SK-N-SH (cell line): ENCODE results near the gene PXDN. TPM values are rescaled to one million over a fixed set of nuclear protein-coding genes. Genes with fewer than 3 reads are reported as not detected.

ENCODE experiments used
- CTCF ChIA-PET: fragments of 300-600, 350-600 bp; formaldehyde crosslinking; extraction: SDS; loops from one replicate; lab custom pipeline; 2021; lab: Yijun Ruan, JAX
- POLR2A ChIA-PET: fragments of 350-600 bp; sonication (Branson Sonifier 250); formaldehyde crosslinking; extraction: SDS; loops from one replicate; lab custom pipeline; 2020; ENCODE audit warnings: antibody characterized with exemption, inconsistent platforms; lab: Yijun Ruan, JAX
- DNase-seq: peaks from one replicate; pipeline ENCODE4 v3.0.0; 2012
- H2AFZ ChIP-seq: fragments of 200-600 bp; sonication (generic); 2 replicates; pipeline ENCODE4 v1.8.1; 2016; ENCODE audit warnings: antibody characterized with exemption, mild to moderate bottlenecking, low read depth
- H3F3A ChIP-seq: fragments of 200-600 bp; sonication (generic); replicated peaks from 2 replicates; pipeline ENCODE3; 2016; ENCODE audit warnings: antibody characterized with exemption, mild to moderate bottlenecking; ENCODE audit not compliant: insufficient read depth
- H3K27ac ChIP-seq, 2 experiments: fragments of 200-500 bp in 1 of 2; fragments of 200-600 bp in 1 of 2; sonication (Bioruptor generic) in 1 of 2; sonication (generic), shearing (Covaris generic) in 1 of 2; 2 replicates each; pipeline versions ENCODE4 v1.5.1 to v1.6.1; 2014 to 2016; ENCODE audit warnings: low read depth in 2 of 2, inconsistent platforms in 1 of 2, low read length in 1 of 2, mild to moderate bottlenecking in 1 of 2, mixed read lengths in 1 of 2
- H3K27me3 ChIP-seq: fragments of 200-600 bp; sonication (generic), shearing (Covaris generic); 2 replicates; pipeline ENCODE4 v1.6.1; 2016; ENCODE audit warnings: mixed run types; ENCODE audit not compliant: insufficient read depth
- H3K36me3 ChIP-seq, 2 experiments: fragments of 200-500 bp in 1 of 2; fragments of 200-600 bp in 1 of 2; sonication (Bioruptor generic) in 1 of 2; sonication (generic) in 1 of 2; replicated peaks in 1 of 2; 2 replicates each; pipeline versions ENCODE3 to v1.5.1; 2014 to 2016; ENCODE audit warnings: low read length in 1 of 2, mild to moderate bottlenecking in 1 of 2; ENCODE audit not compliant: insufficient read depth in 2 of 2, control insufficient read depth in 1 of 2
- H3K4me1 ChIP-seq, 2 experiments: fragments of 200-500 bp in 1 of 2; fragments of 200-600 bp in 1 of 2; sonication (Bioruptor generic) in 1 of 2; sonication (generic), shearing (Covaris generic) in 1 of 2; 2 replicates each; pipeline versions ENCODE4 v1.5.1 to v1.6.1; 2014 to 2016; ENCODE audit warnings: low read depth in 1 of 2, low read length in 1 of 2, mixed run types in 1 of 2; ENCODE audit not compliant: insufficient read depth in 2 of 2, control insufficient read depth in 1 of 2
- H3K4me2 ChIP-seq: fragments of 200-600 bp; sonication (generic), shearing (Covaris generic); 2 replicates; pipeline ENCODE4 v1.6.1; 2017; ENCODE audit warnings: mixed run types
- H3K4me3 ChIP-seq, 2 experiments: fragments of 200-500 bp in 1 of 2; fragments of 200-600 bp in 1 of 2; sonication (Bioruptor generic) in 1 of 2; sonication (generic), shearing (Covaris generic) in 1 of 2; 2 replicates each; pipeline versions ENCODE4 v1.5.1 to v1.8.1; 2014 to 2016; ENCODE audit warnings: low read depth in 2 of 2, inconsistent platforms in 1 of 2, low read length in 1 of 2, mild to moderate bottlenecking in 1 of 2, mixed read lengths in 1 of 2, moderate library complexity in 1 of 2
- H3K79me2 ChIP-seq: fragments of 200-600 bp; sonication (generic); 2 replicates; pipeline ENCODE4 v1.8.1; 2017; ENCODE audit warnings: mild to moderate bottlenecking; ENCODE audit not compliant: insufficient read depth
- H3K9ac ChIP-seq: fragments of 200-600 bp; sonication (generic); 2 replicates; pipeline ENCODE4 v1.6.1; 2017; ENCODE audit warnings: mixed run types
- H3K9me2 ChIP-seq: fragments of 200-600 bp; sonication (generic); 2 replicates; pipeline ENCODE4 v1.6.1; 2017; ENCODE audit warnings: mixed run types
- H3K9me3 ChIP-seq: fragments of 200-600 bp; sonication (generic); 2 replicates; pipeline ENCODE4 v1.6.1; 2017; ENCODE audit warnings: mixed run types, mild to moderate bottlenecking, moderate library complexity
- H4K20me1 ChIP-seq: fragments of 200-600 bp; sonication (generic); 2 replicates; pipeline ENCODE4 v1.6.1; 2017; ENCODE audit warnings: mild to moderate bottlenecking, mixed run types; ENCODE audit not compliant: insufficient read depth
- CHD2 ChIP-seq: fragments of 150-350 bp; IDR thresholded peaks from 2 replicates; pipeline ENCODE4 v1.6.1; 2018; ENCODE audit warnings: low read length; ENCODE audit not compliant: partially characterized antibody
- ELF1 ChIP-seq: IDR thresholded peaks from 2 replicates; pipeline ENCODE4 v1.4.0; 2012
- EP300 ChIP-seq, 2 experiments: IDR thresholded peaks; 2 replicates each; pipeline versions ENCODE4 v1.4.0 to v1.6.1; 2012; ENCODE audit warnings: borderline replicate concordance in 1 of 2, low read depth in 1 of 2, low read length in 1 of 2
- GABPA ChIP-seq: IDR thresholded peaks from 2 replicates; pipeline ENCODE4 v1.4.0; 2012; ENCODE audit warnings: low read depth, mild to moderate bottlenecking
- GATA2 ChIP-seq: sonication (generic); formaldehyde crosslinking; IDR thresholded peaks from 2 replicates; pipeline ENCODE4 v1.5.0; 2020; ENCODE audit warnings: mild to moderate bottlenecking, missing genetic modification reagents
- MEF2A ChIP-seq: IDR thresholded peaks from 2 replicates; pipeline ENCODE4 v1.4.0; 2012; ENCODE audit warnings: low read depth, borderline replicate concordance
- MXI1 ChIP-seq: IDR thresholded peaks from 2 replicates; pipeline ENCODE4 v1.6.1; 2012; ENCODE audit warnings: mild to moderate bottlenecking, low read depth, low read length, improper control_type of control experiment
- NRF1 ChIP-seq: IDR thresholded peaks from 2 replicates; pipeline ENCODE4 v1.6.1; 2012; ENCODE audit warnings: low read depth, mild to moderate bottlenecking, low read length
- PBX3 ChIP-seq: IDR thresholded peaks from 2 replicates; pipeline ENCODE4; 2012
- POLR2AphosphoS5 ChIP-seq: IDR thresholded peaks from 2 replicates; pipeline ENCODE4 v1.6.1; 2012; ENCODE audit warnings: low read depth, low read length
- RFX5 ChIP-seq: IDR thresholded peaks from 2 replicates; pipeline ENCODE4 v1.6.1; 2012; ENCODE audit warnings: mild to moderate bottlenecking, improper control_type of control experiment, low read length
- RXRA ChIP-seq: IDR thresholded peaks from 2 replicates; pipeline ENCODE4 v1.4.0; 2012; ENCODE audit warnings: low read depth, mild to moderate bottlenecking, borderline replicate concordance
- SIN3A ChIP-seq: IDR thresholded peaks from 2 replicates; pipeline ENCODE4 v1.6.1; 2012; ENCODE audit warnings: low read depth, mild to moderate bottlenecking, low read length, moderate library complexity, borderline replicate concordance
- TAF1 ChIP-seq: IDR thresholded peaks from 2 replicates; pipeline ENCODE4 v1.6.1; 2012; ENCODE audit warnings: low read depth, mild to moderate bottlenecking, low read length, moderate library complexity, borderline replicate concordance
- TCF12 ChIP-seq: IDR thresholded peaks from 2 replicates; pipeline ENCODE4 v1.4.0; 2012
- WGBS: methylation state at CpG from one replicate; pipeline ENCODE4 v1.1.6; 2017; ENCODE audit warnings: low lambda C conversion rate; 5-methylcytosine and 5-hydroxymethylcytosine counted together
- polyA plus RNA-seq, 3 experiments: library from polyadenylated mRNA; depleted of rRNA; stranded (reverse); fragments of >200 nt; gene quantifications; 2 replicates each; pipeline ENCODE4 v1.2.3, GENCODE V29; 2012
- TF ChIP-seq, protein P1 (sequence below): IDR thresholded peaks from 2 replicates; pipeline ENCODE4 v1.6.1; 2012; ENCODE audit warnings: mild to moderate bottlenecking, low read depth, low read length, moderate library complexity

Gene PXDN
- polyA plus RNA-seq, 1 of the 3 experiments (the other 2 are of a cell fraction) = 146 TPM

DNA sequence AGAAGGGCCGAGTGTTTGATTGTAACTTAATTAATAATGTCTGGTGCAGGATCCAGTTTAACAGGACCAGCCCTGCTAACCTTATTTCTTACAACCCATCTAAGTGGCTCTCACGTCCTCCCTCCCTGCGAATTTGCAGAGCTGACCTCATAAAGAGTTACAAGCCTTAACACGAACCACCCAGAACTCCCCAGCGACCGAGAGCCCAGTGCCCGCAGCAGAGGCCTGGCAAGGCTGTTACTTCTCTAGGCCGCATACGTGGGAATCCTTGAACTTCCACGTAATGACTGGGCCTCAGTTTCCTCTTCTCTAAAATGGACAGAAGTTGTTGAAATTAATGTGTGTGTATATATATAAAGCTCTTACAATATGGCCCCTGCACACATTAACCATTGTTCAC is 55.5 kb downstream of the PXDN start:
- H4K20me1 ChIP-seq = peaks cover 6% of the 10 kb centered on the region
- WGBS = 90% methylated on average over 10 of the region's 10 CpGs

GRCh38 chr2:1688161-1688560 is 56.2 kb downstream of the PXDN start:
- Histone ChIP-seq H3K79me2 (peaks cover 21% of the 10 kb centered on the region), H3F3A (peaks cover 9% of the 10 kb centered on the region), H3K4me3 (no peak overlapping the region), H3K9ac (no peak overlapping the region), H3K9me3 (no peaks in the 10 kb centered on the region), H2AFZ (no peak overlapping the region), H3K9me2 (no peaks in the 10 kb centered on the region), H3K27ac (no peak overlapping the region; a peak in 1 of 4 replicates), H4K20me1 (no peaks in the 10 kb centered on the region; the same call in 1 of the 2 replicates), H3K27me3 (no peaks in the 10 kb centered on the region), H3K36me3 (peaks cover 54 to 69% of the 10 kb centered on the region in 2 experiments)
- no peak for DNase-seq
- POLR2A ChIA-PET = no interaction called here
- 95% methylated on average over 11 of the region's 11 CpGs for WGBS
- CTCF ChIA-PET = interaction anchor here (0.9 to 4.1 kb wide), 3 partner anchors 9 to 63 kb away, joined by 3 to 13 read pairs (median 3); no protein-coding TSS in a partner anchor
- TF ChIP-seq TAF1 = no peak
- TF ChIP-seq ELF1 = no peak
- TF ChIP-seq MXI1 = no peak
- TF ChIP-seq, all 33 proteins: peak for 0
- Histone ChIP-seq H3K4me2 (no peak overlapping the region), H3K4me1 (peaks cover 21 to 39% of the 10 kb centered on the region in 2 experiments)

More for the DNA sequence above, 55.5 kb downstream of the PXDN start:
- Histone ChIP-seq H3K79me2 (peaks cover 28% of the 10 kb centered on the region), H3K27ac (no peak overlapping the region), H3F3A (peaks cover 9% of the 10 kb centered on the region), H3K36me3 (peaks cover 47 to 72% of the 10 kb centered on the region in 2 experiments), H3K27me3 (no peaks in the 10 kb centered on the region), H3K9me2 (no peaks in the 10 kb centered on the region), H3K4me1 (peaks cover 14 to 42% of the 10 kb centered on the region in 2 experiments), H2AFZ (no peak overlapping the region), H3K9me3 (no peaks in the 10 kb centered on the region), H3K9ac (no peak overlapping the region), H3K4me3 (no peak overlapping the region), H3K4me2 (no peak overlapping the region)
- ChIA-PET CTCF (interaction anchor here (0.9 to 4.1 kb wide), 4 partner anchors 8 to 62 kb away, joined by 3 to 13 read pairs (median 4); no protein-coding TSS in a partner anchor), POLR2A (interaction anchor here (0.7 kb wide), 1 partner anchor 79 kb away, joined by 3 read pairs; no protein-coding TSS in a partner anchor)
- DNase-seq = no peak
- TF ChIP-seq TAF1 (no peak), PBX3 (no peak), MXI1 (no peak), EP300 (IDR thresholded peaks at IDR 0.05; ENCODE audit: borderline replicate concordance in 1 of 2, low read depth in 1 of 2, low read length in 1 of 2) (no peak), SIN3A (no peak), RFX5 (no peak), NRF1 (no peak), CHD2 (no peak)

- H4K20me1 ChIP-seq = no peaks in the 10 kb centered on the region
- H3K36me3 ChIP-seq = peaks cover 57 to 60% of the 10 kb centered on the region in 2 experiments
- H3K79me2 ChIP-seq = peaks cover 13% of the 10 kb centered on the region; the same call in 1 of the 2 replicates
- ChIA-PET POLR2A (no interaction called here), CTCF (interaction anchor here (1.2 to 4.1 kb wide), 4 partner anchors 12 to 64 kb away, joined by 3 to 13 read pairs (median 3); no protein-coding TSS in a partner anchor)
- no peaks in the 10 kb centered on the region for H3K27me3 ChIP-seq
- no peaks in the 10 kb centered on the region for H3K9me3 ChIP-seq
- H3K9ac ChIP-seq = no peak overlapping the region
- H2AFZ ChIP-seq = no peak overlapping the region
- H3K27ac ChIP-seq = peak overlapping the region in 1 of 2 experiments; percentile 53; a peak in 1 of 4 replicates
- peaks cover 22 to 33% of the 10 kb centered on the region in 2 experiments for H3K4me1 ChIP-seq
- no peak overlapping the region for H3K4me2 ChIP-seq
- peaks cover 9% of the 10 kb centered on the region for H3F3A ChIP-seq
- 84% methylated on average over 14 of the region's 14 CpGs for WGBS
- no peak overlapping the region for H3K4me3 ChIP-seq
- DNase-seq = no peak
- no peaks in the 10 kb centered on the region for H3K9me2 ChIP-seq
- TF ChIP-seq MXI1 (no peak), NRF1 (no peak), GATA2 (no peak), RXRA (no peak), POLR2AphosphoS5 (no peak), MEF2A (no peak), SIN3A (no peak), CHD2 (no peak), TCF12 (no peak), GABPA (no peak), TAF1 (no peak)
- TF ChIP-seq, protein P1, sequence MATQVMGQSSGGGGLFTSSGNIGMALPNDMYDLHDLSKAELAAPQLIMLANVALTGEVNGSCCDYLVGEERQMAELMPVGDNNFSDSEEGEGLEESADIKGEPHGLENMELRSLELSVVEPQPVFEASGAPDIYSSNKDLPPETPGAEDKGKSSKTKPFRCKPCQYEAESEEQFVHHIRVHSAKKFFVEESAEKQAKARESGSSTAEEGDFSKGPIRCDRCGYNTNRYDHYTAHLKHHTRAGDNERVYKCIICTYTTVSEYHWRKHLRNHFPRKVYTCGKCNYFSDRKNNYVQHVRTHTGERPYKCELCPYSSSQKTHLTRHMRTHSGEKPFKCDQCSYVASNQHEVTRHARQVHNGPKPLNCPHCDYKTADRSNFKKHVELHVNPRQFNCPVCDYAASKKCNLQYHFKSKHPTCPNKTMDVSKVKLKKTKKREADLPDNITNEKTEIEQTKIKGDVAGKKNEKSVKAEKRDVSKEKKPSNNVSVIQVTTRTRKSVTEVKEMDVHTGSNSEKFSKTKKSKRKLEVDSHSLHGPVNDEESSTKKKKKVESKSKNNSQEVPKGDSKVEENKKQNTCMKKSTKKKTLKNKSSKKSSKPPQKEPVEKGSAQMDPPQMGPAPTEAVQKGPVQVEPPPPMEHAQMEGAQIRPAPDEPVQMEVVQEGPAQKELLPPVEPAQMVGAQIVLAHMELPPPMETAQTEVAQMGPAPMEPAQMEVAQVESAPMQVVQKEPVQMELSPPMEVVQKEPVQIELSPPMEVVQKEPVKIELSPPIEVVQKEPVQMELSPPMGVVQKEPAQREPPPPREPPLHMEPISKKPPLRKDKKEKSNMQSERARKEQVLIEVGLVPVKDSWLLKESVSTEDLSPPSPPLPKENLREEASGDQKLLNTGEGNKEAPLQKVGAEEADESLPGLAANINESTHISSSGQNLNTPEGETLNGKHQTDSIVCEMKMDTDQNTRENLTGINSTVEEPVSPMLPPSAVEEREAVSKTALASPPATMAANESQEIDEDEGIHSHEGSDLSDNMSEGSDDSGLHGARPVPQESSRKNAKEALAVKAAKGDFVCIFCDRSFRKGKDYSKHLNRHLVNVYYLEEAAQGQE = no peak
These were observed 57.1 kb downstream of the PXDN start for GRCh38 chr2:1687254-1687653.
